WERI-Rb-1 (cell line): ENCODE measurements around the gene TUBAL3.

Experiments
- DNase-seq: peaks from one replicate; pipeline ENCODE4 v3.0.0-alpha.2; 2020
- H3K27ac ChIP-seq: fragments of 250-450 bp; sonication (Bioruptor Pico); 2 replicates; pipeline ENCODE4 v1.5.1; 2020; ENCODE audit warnings: mild to moderate bottlenecking, moderate library complexity
- H3K27me3 ChIP-seq: fragments of 250-450 bp; sonication (Bioruptor Pico); 2 replicates; pipeline ENCODE4 v1.5.1; 2021; ENCODE audit warnings: mild to moderate bottlenecking, low read depth, moderate library complexity; ENCODE audit not compliant: insufficient read depth, severe bottlenecking
- H3K36me3 ChIP-seq: fragments of 250-450 bp; sonication (Bioruptor Pico); 2 replicates; pipeline ENCODE4 v1.5.1; 2020; ENCODE audit warnings: mild to moderate bottlenecking, moderate library complexity
- H3K4me3 ChIP-seq: 2 replicates; pipeline ENCODE4 v1.5.1; 2011; ENCODE audit warnings: low read depth, mild to moderate bottlenecking, control low read depth, low read length
- H3K9me3 ChIP-seq: fragments of 250-450 bp; sonication (Bioruptor Pico); 2 replicates; pipeline ENCODE4 v1.5.1; 2021; ENCODE audit warnings: mild to moderate bottlenecking, moderate library complexity; ENCODE audit not compliant: severe bottlenecking
- CTCF ChIP-seq: IDR thresholded peaks from 2 replicates; pipeline ENCODE4 v1.5.1; 2011; ENCODE audit warnings: low read depth, mild to moderate bottlenecking, control low read depth, inconsistent platforms, low read length

The TUBAL3 gene

GRCh38 chr10:5396556-5397300, 7.9 kb downstream of the TUBAL3 start:
- no peak overlapping the region for H3K27ac ChIP-seq
- no peak for TF ChIP-seq CTCF
- DNase-seq, result no peak
- H3K9me3 ChIP-seq, result no peaks in the 10 kb centered on the region
- H3K27me3 ChIP-seq, result no peaks in the 10 kb centered on the region
- no peak overlapping the region for H3K4me3 ChIP-seq
- no peaks in the 10 kb centered on the region for H3K36me3 ChIP-seq

DNA sequence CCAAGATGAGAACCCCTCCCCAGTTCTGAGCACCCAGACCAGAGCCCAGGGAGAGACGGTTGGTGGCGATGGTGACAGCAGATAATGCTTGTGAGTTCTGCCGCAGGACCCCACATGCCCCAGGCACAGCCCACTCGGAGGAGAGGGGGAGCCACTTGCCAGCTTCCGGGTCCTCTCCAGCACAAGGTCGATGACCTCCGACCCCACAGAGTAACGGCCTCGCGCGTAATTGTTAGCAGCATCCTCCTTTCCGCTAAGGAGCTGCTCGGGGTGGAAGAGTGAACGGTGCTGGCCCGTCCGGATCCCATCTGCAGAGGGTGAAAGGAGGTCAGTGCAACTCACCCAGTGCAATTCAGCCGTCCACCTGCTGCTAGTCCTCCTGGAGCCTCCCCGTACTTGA, 9.5 kb downstream of the TUBAL3 start:
- Histone ChIP-seq H3K27ac (no peak overlapping the region), H3K27me3 (no peaks in the 10 kb centered on the region), H3K36me3 (no peaks in the 10 kb centered on the region), H3K4me3 (no peak overlapping the region), H3K9me3 (no peaks in the 10 kb centered on the region)
- TF ChIP-seq CTCF, result no peak
- no peak for DNase-seq

DNA sequence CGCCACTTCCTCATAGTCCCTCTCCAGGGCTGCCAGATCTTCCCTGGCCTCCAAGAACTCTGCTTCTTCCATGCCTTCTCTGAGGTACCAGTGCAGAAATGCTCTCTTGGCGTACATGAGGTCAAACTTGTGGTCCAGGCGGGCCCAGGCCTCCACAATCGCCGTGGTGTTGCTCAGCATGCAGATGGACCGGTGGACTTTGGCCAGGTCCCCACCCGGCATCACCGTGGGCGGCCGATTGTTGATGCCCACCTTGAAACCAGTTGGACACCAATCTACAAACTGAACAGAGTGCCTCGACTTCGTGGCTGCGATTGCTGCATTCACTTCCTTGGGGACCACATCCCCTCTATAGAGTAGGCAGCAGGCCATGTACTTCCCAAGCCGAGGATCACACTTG, 11.1 kb downstream of the TUBAL3 start:
- H3K9me3 ChIP-seq, result no peaks in the 10 kb centered on the region
- no peak overlapping the region for H3K27ac ChIP-seq
- H3K36me3 ChIP-seq, result no peaks in the 10 kb centered on the region
- DNase-seq, result no peak
- no peaks in the 10 kb centered on the region for H3K27me3 ChIP-seq
- TF ChIP-seq CTCF, result no peak
- H3K4me3 ChIP-seq, result no peak overlapping the region

GRCh38 chr10:5391790-5392189, 12.8 kb downstream of the TUBAL3 start:
- no peaks in the 10 kb centered on the region for H3K9me3 ChIP-seq
- no peak overlapping the region for H3K4me3 ChIP-seq
- TF ChIP-seq CTCF, result no peak
- H3K27ac ChIP-seq, result no peak overlapping the region
- no peaks in the 10 kb centered on the region for H3K36me3 ChIP-seq
- H3K27me3 ChIP-seq, result no peaks in the 10 kb centered on the region
- no peak for DNase-seq

DNA sequence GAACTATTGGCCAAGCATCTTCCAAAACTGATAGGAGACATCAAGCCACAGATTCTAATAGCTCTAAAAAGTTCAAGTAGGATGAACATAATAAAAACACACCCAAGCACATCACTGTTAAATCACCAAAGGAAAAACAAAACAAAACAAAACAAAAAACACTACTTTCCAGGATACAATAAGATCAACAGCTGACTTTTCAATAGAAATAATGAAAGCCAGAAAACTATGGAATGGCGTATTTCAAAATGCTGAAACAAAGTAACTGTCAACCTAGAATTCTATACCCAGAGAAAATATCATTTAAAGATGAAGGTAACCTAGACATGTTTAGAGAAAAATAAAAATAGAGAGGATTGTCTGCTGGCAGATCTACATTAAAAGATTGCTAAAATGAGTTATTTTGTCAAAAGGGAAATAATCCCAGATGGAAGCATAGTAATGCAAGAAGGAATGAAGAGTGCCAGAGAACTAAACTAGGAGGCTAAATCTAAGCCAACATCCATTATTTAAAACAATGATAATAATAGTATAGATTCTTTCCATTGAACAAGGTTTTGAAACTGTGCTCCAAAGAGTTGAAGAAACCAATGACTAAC, 13.9 kb downstream of the TUBAL3 start:
- Histone ChIP-seq H3K4me3 (no peak overlapping the region), H3K9me3 (no peaks in the 10 kb centered on the region), H3K27ac (no peak overlapping the region), H3K27me3 (no peaks in the 10 kb centered on the region), H3K36me3 (no peaks in the 10 kb centered on the region)
- DNase-seq, result no peak
- no peak for TF ChIP-seq CTCF
